Activated CD8-positive, alpha-beta T cell treated with anti-CD3 and anti-CD28 coated beads, Interleukin-2, amount 10 ng/mL, durations not matched to agents 7 days and 5 days (primary cell): ENCODE data around the gene MAP10. TPM values are rescaled to one million over a fixed set of nuclear protein-coding genes. Genes with fewer than 3 reads are reported as not detected.

ENCODE experiments used
- ATAC-seq: fragments of 150-1000 bp; cut with Tn5 transposase; one replicate; pipeline ENCODE4 v1.10.0; 2021; ENCODE audit warnings: moderate library complexity
- CTCF ChIA-PET: fragments of 350-600 bp; sonication (Branson Sonifier 250); formaldehyde crosslinking; loops from one replicate; lab custom pipeline; 2021; ENCODE audit warnings: antibody characterized with exemption; lab: Charles Lee
- POLR2A ChIA-PET: fragments of 350-600 bp; sonication (Branson Sonifier 250); formaldehyde crosslinking; loops from one replicate; lab custom pipeline; 2021; ENCODE audit warnings: antibody characterized with exemption; lab: Charles Lee
- DNase-seq: peaks from one replicate; pipeline ENCODE4 v3.0.0-alpha.2; 2020
- H3K27ac Mint-ChIP-seq: one replicate; pipeline ENCODE4 v1.8.0; 2021; ENCODE audit warnings: mild to moderate bottlenecking, mixed read lengths
- H3K27me3 Mint-ChIP-seq: one replicate; pipeline ENCODE4 v1.8.0; 2021; ENCODE audit warnings: low read depth, mixed read lengths
- H3K36me3 Mint-ChIP-seq: one replicate; pipeline ENCODE4 v1.8.0; 2021; ENCODE audit warnings: low read depth, mixed read lengths
- H3K4me1 Mint-ChIP-seq: one replicate; pipeline ENCODE4 v1.8.0; 2021; ENCODE audit warnings: low read depth, mixed read lengths
- H3K4me3 Mint-ChIP-seq: one replicate; pipeline ENCODE4 v1.8.0; 2021; ENCODE audit warnings: mild to moderate bottlenecking, mixed read lengths
- H3K9me3 Mint-ChIP-seq: one replicate; pipeline ENCODE4 v1.8.0; 2022; ENCODE audit warnings: mixed read lengths; ENCODE audit not compliant: insufficient read depth
- total RNA-seq, 2 experiments: library from RNA; stranded (reverse); gene quantifications; one replicate each; pipeline ENCODE4 v1.2.3, GENCODE V29; 2021

Gene MAP10
- total RNA-seq, 2 experiments from 2014 or later = 3.1 TPM

DNA sequence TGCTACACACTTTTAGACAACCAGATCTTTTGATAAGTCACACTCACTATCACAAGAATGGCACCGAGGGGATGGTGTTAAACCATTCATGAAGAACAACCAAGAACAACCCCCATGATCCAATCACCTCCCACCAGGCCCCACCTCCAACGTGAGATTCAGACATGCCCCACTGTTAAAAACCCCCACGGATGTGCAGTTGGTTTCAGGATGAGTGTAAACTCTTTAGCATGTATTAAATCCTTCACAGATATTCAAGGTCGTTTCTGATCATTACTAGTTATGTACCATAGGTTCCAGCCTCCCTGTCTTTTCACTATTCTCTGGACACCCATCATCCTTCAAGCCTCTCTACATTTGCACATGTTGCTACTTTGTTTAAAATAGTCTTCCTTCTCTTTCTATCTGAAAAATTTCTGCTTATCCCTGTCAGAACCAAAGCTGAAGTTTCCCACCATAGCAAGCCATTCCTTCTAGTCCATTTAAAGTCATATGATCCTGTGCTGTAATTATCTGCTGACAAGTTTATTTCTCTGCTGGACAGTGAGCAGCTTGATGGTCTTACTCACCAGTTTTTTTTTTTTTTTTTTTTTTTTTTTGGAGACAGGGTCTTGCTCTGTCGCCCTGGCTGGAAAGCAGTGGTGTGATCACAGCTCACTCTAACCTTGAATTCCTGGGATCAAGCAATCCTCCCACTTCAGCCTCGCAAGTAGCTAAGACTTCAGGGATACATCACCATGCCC is 36.8 kb downstream of the MAP10 start:
- Mint-ChIP-seq H3K4me1 (no peaks in the 10 kb centered on the region), H3K9me3 (peaks cover 4% of the 10 kb centered on the region), H3K36me3 (no peaks in the 10 kb centered on the region), H3K4me3 (no peak overlapping the region), H3K27me3 (no peaks in the 10 kb centered on the region), H3K27ac (no peak overlapping the region)
- ChIA-PET POLR2A (no interaction called here), CTCF (no interaction called here)
- ATAC-seq = no peak
- DNase-seq = no peak

- Mint-ChIP-seq H3K27me3 (no peaks in the 10 kb centered on the region), H3K36me3 (no peaks in the 10 kb centered on the region), H3K4me3 (no peak overlapping the region), H3K27ac (no peak overlapping the region), H3K9me3 (peaks cover 4% of the 10 kb centered on the region), H3K4me1 (no peaks in the 10 kb centered on the region)
- DNase-seq = no peak
- ChIA-PET CTCF (no interaction called here), POLR2A (no interaction called here)
- no peak for ATAC-seq
Measured at GRCh38 chr1:232844791-232845190, 39.6 kb downstream of the MAP10 start.

DNA sequence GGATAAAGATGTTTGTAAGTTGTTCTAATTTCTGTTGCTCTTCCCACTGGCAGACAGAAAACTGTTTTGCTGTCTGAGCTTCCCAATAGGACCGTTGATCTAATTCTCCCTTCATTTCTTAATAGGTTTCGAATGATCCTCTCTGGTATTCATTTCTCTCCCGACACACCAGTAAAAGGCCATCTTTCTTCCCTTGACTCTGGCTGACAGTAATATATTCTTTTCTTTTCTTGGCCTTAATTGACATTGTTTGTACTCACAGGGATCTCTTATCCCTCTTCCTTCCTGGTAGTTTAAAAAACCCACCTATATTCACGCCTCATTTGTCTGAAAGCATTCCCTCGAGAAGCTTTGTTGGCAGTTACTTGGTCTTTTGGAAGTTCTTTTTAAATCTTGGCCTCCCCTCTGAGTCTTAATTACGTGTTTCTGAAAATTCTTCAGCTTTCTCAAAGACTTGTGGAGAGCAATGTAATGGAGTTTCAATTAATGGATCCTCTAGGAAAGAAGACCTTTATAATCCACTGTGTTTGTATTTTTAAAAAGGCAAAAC is 40.3 kb downstream of the MAP10 start:
- ATAC-seq (no peak), DNase-seq (no peak)
- Mint-ChIP-seq H3K4me3 (no peak overlapping the region), H3K4me1 (no peaks in the 10 kb centered on the region), H3K27ac (no peak overlapping the region), H3K36me3 (no peaks in the 10 kb centered on the region), H3K9me3 (peaks cover 1% of the 10 kb centered on the region), H3K27me3 (no peaks in the 10 kb centered on the region)
- ChIA-PET CTCF (no interaction called here), POLR2A (no interaction called here)

GRCh38 chr1:232851532-232851931 is 46.3 kb downstream of the MAP10 start:
- peaks cover 7% of the 10 kb centered on the region for H3K27me3 Mint-ChIP-seq
- no peaks in the 10 kb centered on the region for H3K36me3 Mint-ChIP-seq
- ChIA-PET POLR2A (no interaction called here), CTCF (no interaction called here)
- H3K9me3 Mint-ChIP-seq = no peaks in the 10 kb centered on the region
- ATAC-seq = no peak
- DNase-seq = no peak
- no peak overlapping the region for H3K27ac Mint-ChIP-seq
- H3K4me3 Mint-ChIP-seq = no peak overlapping the region
- H3K4me1 Mint-ChIP-seq = no peaks in the 10 kb centered on the region

DNA sequence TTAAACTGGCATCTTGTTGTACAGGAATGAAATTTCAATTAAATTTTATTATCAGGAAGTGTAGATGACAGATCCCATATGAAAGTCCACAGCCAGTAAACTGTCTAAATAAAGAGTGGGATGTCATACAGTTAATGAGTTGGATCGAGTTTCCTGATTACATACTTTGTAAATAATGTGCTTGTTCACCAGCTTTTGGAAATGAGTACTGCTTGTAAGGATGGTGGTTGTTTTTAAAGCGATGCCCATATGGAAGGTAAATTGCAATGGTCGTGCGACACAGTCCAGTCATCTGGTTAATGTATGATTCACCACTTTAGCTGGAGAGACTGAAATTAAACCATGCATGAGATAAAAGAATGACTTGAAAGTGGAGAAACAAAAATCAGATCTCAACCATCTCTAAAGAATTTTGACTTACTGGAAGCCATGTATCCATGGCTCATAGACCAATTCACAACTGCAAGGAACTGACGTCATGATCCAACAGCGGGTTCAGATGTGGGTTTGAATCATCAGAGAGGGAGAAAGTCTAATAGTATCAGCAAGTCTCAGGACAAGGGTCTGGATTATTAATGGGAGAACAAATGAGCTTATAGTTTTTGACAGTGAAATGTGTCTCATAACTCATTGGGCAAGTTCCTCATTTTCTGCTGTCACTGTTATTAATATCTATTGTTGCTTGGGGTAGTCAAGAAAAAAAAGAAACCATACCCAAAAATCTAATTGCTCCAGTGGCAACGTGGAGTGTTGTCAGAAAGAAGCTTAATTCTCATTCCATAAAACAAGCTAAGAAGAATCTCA is 49.0 kb downstream of the MAP10 start:
- H3K4me3 Mint-ChIP-seq = no peak overlapping the region
- no peak for DNase-seq
- ChIA-PET CTCF (no interaction called here), POLR2A (no interaction called here)
- no peaks in the 10 kb centered on the region for H3K36me3 Mint-ChIP-seq
- H3K4me1 Mint-ChIP-seq = no peaks in the 10 kb centered on the region
- no peak overlapping the region for H3K27ac Mint-ChIP-seq
- no peak for ATAC-seq
- H3K27me3 Mint-ChIP-seq = peaks cover 11% of the 10 kb centered on the region
- no peaks in the 10 kb centered on the region for H3K9me3 Mint-ChIP-seq

DNA sequence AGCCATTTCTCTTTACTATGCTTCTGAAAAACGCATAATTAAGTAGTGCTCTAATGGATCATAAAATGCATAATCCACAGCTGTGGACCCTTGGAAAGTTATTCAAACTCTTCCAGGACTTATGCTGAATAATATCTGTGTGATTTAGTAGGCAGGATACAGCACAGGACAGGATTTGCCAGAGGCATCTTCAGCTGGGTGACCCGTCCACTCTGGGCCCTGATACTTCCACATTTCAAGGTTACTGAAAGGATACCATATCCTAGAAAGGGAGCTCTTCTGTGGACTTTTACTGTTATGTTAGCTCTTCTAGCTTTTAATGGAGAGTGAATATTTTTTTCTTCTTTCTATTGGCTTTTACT is 49.6 kb downstream of the MAP10 start:
- DNase-seq = no peak
- Mint-ChIP-seq H3K4me3 (no peak overlapping the region), H3K27ac (no peak overlapping the region), H3K36me3 (no peaks in the 10 kb centered on the region), H3K4me1 (no peaks in the 10 kb centered on the region), H3K27me3 (peaks cover 11% of the 10 kb centered on the region), H3K9me3 (no peaks in the 10 kb centered on the region)
- no peak for ATAC-seq
- CTCF ChIA-PET = no interaction called here
- POLR2A ChIA-PET = no interaction called here

- ChIA-PET CTCF (no interaction called here), POLR2A (no interaction called here)
- ATAC-seq = no peak
- Mint-ChIP-seq H3K36me3 (no peaks in the 10 kb centered on the region), H3K4me3 (no peak overlapping the region), H3K27me3 (peaks cover 15% of the 10 kb centered on the region), H3K27ac (no peak overlapping the region), H3K4me1 (no peaks in the 10 kb centered on the region), H3K9me3 (no peaks in the 10 kb centered on the region)
- no peak for DNase-seq
Measured at GRCh38 chr1:232856541-232856940, 51.3 kb downstream of the MAP10 start.

Other genes with a start within 250 kb of the MAP10 start
- under 1 TPM; 0.23 to 0.66 TPM for gene SIPA1L2, start 175.3 kb upstream of the MAP10 start, total RNA-seq
- gene NTPCR, start 145.2 kb downstream of the MAP10 start, total RNA-seq = 10 to 100 TPM; 21.0 to 23.5 TPM